NCI-H2029 (cell line): ENCODE data around the gene ITPKA.

Experiments used
- DNase-seq: peaks from one replicate; lab custom pipeline; 2025; lab: John Stamatoyannopoulos, UW

Gene ITPKA

DNA sequence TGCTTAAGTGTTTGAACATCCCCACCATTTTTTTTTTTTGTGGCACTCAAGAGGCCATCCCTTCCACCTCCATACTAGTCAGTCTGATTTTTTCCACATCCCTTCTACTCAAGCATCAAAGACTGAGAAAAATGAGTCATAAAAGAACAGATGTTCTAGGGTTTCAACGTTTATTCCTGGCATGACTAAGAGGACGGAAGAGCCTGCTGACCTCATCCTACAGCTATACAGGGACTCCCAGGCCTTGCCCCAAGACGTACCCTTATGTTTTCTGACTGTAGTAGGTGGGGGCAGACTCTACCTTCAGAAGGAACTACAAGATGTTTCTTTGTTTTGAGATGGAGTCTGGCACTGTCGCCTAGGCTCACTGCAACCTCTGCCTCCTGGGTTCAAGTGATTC, 3.3 kb upstream of the ITPKA start:
- peak; percentile 25 for DNase-seq

DNA sequence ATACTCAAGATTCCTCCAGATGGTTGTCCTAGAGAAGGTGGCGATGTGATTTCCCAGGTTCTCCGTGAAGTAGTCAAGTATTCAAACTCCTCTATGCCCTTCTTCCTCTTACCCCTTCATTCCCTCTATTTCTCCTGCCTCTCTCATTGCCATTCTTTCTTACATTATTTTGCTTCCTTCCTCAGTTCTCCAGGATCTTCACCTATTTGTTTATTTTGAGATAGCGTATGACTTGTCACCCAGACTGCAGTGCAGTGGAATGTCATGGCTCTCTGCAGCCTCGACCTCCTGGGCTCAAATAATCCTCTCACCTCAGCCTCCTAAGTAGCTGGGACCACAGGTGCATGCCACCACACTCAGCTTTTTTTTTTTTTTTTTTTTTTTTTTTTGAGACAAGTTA, 1.8 kb upstream of the ITPKA start:
- no peak for DNase-seq

DNA sequence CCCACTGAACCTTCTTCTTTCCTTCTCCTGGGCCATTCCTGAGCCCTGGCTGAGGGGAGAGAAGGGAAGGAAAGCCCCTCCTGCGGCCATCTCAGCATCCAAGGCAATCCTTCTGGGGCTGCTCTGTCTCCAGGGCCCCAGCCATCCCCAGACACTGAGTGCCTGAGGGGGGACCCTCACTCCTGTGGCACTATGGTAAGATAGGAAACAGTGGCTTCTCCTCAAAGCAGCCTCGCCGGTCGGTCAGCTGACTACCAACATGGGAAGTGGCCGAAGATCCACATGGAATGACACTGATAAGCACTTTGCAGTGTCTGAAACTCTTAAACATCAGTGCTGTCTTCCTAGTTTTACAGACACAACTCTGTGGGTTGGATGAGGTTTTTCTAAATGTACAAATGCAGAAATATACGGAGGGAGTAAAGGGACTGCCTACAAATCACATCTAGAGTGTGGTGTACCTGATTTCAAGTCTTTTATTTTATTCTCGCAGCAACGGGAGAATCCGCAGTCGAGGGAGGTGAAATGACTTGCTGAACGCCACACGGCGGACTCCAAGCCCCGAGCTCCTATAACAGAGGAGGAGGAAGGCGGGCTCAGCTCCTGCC, 973 bp upstream of the ITPKA start:
- no peak for DNase-seq

DNA sequence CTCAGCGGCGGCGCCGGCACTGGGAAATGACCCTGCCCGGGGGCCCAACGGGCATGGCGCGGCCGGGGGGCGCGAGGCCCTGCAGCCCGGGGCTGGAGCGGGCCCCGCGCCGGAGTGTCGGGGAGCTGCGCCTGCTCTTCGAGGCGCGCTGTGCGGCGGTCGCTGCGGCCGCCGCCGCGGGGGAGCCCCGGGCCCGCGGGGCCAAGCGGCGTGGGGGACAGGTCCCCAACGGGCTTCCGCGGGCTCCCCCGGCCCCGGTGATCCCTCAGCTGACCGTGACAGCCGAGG, 172 bp downstream of the ITPKA start:
- no peak for DNase-seq

DNA sequence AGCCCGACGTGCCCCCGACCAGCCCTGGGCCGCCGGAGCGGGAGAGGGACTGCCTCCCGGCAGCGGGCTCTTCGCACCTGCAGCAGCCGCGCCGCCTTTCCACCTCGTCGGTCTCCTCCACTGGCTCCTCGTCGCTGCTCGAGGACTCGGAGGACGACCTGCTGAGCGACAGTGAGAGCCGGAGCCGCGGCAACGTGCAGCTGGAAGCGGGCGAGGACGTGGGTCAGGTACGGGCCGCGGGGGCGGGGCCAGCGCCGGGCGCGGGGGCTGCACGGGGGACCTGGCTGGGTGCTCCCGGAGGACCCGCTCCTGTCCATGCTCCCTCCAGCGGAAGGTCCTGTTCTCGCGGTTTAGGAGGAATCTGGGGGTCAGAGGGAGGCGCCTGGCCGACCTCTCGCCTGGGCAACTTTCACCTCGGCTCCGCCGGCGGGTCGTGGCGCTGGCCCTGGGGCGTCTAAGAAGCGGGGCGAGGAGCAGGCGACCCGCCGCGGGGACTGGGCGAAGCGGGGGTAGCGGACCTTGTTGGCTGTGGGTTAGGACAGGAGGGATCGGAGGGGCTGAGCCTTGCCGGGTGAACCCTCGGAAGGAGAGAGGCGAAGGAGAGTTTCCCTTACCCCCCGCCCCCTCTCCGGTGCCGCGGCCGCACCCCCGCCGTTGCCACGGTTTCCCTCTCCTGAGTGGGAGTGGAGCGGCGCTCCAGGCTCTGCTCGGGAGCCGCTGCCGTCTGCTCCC, 682 bp downstream of the ITPKA start:
- no peak for DNase-seq

DNA sequence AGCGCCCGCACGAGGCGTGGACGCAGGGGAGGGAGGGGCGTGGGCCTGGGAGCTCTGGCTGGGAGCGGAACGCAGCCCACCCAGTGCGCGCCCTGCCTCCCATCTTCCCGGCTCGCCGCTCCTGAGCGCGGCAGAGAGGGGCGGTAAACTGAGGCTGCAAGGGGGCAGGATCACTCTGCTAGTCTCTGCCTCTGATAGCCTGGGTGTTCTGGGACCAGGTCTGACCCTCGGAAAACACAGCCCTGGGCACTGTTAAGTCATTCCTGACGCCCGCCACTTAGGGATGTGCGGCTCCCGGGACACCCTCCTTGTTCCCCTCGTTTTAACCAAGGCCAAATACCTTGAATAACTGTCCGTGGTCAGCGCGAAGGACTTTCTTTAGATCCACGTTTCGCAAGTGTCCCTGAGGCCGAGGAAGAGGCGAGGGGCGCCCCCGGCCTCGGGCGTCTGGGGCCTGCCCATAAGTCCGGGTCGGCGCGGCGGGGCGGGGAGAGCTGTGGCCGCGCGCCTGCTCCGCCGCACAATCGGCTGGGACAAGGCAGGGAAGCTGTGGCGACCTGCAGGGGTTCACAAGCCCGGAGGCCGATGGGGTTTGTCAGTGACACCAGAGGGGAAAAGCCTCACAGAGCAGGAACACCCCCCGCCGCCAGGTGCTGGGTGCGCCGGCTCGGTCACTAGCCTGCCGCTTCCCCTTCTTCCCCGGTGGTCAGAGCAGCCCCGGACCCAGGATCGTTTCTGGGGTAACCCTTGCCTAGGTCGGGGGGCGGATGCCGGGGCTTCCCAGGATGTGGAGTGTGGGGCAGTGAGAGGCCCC, 1.5 kb downstream of the ITPKA start:
- no peak for DNase-seq

DNA sequence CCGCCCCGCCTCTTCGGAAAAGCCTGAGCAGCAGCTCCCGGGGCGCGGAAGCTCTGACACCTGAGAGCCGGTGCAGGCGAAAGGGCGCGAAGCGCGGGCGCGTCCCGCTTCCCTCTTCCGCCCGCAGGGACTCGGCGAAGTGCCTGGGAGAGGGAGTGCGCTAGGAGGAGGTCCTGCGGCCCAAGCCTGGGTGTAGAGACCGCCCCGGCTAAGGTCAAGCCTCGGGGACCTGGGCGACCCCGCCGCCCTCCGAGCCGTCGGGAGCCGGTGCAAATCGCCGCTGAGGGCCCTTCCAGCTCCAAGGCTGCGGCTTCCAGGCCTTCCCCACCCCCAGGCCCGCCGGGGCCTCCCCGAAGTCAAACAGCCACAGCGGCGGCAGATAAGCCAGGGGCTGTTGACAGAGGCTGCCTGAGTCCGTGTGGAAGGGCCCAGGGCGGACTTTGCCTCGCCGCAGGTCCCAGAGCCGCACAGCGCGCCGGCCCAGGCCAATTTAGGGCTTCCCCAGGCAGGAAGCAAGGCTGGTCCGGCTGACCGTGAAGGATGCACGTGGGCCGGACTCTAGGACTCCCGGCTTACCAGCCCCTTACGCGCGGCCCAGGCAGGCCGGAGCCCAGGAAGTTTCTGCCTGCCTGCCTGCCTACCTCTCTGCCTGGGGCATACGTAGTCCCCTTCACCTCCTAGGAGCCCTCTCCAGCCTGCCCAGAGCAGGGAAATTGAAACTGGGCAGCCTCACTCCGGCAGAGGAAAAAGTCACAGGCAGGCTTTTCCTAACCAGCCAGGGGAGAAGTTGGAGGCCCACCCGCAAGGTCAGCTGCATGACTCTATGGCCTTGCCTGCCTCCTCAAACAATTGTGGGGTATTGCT, 2.3 kb downstream of the ITPKA start:
- DNase-seq: no peak

DNA sequence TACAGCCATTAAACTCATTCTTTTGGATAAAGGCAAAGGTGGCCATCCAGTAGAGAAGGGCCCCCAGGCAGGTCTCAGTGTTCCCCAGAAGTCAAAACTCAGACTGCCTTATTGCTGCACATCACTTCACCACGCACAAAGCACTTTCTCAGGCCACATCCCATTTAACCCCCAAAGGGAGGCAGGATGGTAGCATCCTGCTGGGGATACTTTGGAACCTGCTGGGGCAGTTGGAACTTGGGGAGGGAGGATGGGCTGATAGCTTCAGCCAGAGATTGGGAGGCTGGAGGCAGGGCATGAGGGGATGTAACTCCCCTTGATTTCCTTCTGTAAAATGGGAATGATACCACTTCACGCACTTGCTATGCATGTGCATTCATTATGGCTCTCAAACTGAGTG, 5.0 kb downstream of the ITPKA start:
- DNase-seq: no peak

DNA sequence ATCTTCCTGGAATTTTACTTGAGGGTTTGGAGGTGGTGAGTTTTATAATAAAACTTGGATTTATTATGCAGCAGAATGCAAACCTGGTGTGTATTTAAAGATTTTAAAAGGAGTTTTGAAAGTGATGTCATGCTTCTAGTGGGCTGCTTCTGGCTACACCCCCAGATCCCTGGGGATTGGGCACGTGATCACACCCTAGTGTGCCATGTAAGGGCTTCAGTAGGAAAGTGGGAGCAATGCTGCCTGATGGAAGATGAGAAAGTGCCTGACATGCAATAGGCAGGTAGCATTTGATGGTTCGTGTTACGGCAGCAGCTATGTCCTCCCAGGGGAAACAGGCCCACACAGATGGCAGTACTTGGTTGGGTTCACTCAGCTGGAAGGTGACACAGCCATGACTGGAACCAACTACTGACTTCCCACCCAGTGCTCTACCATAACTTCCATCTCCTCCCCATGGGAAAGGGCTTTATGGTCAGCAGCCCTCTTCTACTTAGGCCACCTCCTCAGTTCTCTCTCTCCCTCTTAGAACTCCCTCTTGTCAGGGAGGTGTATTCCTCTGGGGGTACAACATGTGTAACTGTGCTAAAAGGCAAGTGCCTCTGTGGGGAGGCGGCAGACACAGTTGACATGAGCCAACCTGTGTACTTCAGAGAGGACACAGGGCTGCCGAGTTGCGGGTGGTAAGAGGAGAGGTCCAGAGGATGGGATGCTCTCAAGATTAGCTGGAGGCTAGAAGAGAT, 5.6 kb downstream of the ITPKA start:
- DNase-seq: no peak

DNA sequence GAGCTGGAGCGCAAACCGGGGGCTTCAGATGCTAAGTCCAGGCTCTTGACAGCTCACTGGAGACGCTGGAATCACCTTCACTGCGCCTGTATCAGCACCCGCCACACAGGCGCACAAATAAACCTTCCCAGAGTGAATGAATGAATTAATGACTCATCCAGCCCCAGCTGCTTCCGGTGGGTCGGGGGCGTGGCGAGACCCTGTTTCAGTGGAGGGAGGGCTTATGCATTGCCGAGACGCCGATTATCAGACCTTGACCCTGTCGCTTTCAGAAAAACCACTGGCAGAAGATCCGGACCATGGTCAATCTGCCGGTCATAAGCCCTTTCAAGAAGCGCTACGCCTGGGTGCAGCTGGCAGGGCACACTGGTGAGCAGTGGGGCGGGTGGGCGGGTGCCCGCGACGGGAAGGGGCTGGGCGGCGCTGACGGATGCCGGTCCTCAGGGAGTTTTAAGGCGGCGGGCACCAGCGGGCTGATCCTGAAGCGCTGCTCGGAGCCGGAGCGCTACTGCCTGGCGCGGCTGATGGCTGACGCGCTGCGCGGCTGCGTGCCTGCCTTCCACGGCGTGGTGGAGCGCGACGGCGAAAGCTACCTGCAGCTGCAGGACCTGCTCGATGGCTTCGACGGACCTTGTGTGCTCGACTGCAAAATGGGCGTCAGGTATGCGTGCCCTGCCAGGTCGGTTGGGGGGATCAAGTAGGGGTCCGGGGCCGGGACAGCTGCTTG, 7.7 kb downstream of the ITPKA start:
- peak; percentile 7 for DNase-seq

DNA sequence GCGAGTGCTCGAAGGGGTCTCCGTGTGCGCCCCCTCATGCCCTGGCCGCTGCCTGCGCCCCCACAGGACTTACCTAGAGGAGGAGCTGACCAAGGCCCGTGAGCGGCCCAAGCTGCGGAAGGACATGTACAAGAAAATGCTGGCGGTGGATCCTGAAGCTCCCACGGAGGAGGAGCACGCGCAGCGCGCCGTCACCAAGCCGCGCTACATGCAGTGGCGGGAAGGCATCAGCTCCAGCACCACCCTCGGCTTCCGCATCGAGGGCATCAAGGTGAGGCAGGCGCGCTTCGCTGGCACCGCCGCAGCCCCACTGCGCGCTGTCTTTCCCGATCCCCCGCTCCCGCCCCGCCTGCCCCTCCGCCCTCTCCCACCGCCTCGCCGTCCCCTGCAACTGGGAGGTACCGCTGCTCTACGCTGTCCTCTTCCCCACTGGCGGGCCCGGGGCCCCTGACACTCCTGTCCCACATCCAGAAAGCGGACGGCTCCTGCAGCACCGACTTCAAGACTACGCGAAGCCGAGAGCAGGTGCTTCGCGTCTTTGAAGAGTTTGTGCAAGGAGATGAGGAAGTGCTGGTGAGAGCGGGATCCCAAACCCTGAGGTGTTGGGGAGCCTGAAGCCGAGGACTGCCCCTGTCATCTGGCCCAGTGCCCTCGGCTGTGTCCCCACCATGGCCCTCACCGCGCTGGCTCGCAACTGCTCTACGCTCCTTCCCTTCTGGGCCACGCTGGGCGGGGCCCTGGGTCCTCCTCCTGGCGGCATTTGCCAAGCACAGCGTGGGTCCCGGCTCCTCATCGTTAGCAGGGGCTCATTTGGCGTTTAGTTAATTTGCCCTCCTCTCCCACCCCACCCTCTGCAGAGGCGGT, 8.5 kb downstream of the ITPKA start:
- no peak for DNase-seq

DNA sequence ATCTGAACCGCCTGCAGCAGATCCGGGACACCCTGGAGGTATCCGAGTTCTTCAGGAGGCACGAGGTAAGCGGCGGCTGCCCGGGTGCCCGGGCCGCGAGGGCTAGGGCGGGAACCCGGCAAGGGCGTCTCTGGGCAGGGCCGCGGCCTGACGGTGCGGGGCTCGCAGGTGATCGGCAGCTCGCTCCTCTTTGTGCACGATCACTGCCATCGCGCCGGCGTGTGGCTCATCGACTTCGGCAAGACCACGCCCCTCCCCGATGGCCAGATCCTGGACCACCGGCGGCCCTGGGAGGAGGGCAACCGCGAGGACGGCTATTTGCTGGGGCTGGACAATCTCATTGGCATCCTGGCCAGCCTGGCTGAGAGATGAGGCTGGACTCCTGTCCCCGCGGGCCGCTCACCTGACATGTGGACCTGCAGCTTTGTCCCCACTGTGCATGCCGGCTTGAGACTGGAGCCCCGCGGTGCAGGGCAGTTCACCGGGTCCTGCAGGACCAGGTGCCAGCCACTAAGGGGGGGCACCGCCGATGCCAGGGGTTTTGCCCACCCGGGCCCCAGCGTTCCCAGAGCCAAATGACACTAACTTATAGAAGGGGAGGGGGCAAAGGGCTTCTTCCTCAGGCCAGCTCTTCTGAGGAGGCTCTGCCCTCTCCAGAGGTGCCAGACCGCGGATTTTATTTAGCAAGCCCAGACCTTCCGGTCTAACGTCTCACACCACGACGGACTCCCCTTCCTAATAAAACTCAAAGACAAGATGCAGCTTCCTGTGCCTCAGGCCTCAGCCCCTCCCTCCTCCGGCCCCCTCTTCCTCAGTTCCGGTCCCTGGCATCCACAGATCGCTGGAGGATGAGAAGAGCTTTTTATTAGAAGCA, 9.4 kb downstream of the ITPKA start:
- DNase-seq: no peak

DNA sequence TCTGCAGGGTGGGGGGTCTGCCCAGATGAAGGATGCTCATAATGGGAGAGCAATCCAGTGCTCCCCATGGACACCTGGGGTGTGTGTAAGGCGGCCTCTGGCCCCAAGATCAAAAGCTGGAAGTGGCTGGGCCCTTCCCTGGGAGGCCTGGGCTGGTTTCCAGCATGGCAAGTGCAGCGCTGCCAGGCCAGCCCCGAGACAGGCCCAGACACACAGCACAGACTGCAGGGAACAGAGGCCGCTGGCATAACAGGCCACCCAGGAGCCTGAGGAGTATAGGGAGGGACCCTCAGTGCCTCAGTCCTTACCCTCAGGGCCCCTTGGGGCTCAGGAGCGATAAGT, 10.0 kb downstream of the ITPKA start:
- no peak for DNase-seq

DNA sequence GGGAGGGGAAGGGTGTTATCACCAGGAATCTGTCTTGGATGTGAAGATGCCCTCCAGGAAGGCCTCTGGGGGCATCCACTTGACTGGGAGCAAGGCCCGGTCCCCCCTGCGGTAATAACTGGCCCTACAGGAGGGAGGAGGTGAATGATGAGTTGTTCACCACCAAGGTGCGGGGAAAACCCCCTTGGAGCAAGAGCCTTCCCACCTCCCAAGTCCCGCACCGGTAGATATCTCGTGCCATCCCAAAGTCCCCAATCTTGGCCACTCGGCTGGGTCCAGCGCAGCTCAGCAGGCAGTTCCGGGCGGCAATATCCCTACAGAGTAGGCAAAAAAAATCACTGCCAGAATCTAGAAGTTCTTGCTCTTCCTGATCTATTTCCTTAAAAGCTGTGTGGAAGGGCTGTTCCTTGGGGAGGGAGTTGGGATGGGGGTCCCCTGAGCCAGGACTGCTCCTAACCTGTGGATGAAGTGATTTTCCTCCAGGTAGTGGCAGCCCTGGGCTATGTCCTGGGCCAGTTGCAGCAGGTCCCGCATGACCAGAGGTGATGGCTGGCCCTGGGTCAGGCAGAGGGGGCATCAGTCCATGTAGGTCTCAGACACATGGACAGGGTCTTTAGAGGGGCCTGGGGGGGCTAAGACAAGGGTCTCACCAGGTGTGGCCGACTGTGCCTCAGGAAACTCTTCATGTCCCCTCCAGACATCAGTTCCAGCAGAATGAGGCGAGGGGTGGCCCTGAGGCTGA, 11.2 kb downstream of the ITPKA start:
- DNase-seq: no peak

DNA sequence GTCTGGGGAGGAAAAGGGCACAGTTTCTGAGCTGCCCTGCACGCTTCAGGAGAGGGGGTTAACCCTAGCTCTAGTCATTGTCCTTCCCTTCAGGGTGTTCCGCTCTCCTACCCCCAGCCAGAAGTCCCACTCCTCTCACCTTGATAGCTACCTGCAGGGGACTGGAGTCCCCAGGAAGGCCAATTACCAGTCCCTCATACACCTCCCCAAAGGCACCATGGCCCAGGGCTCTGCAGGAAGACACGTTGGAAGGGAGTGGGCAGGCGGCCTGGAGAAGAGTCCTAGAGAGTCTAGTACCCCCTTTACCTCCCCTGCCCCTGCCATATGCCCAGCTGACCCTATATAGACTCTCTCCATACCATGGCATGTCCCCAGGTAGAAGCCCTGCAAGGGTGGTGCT, 12.1 kb downstream of the ITPKA start:
- no peak for DNase-seq

DNA sequence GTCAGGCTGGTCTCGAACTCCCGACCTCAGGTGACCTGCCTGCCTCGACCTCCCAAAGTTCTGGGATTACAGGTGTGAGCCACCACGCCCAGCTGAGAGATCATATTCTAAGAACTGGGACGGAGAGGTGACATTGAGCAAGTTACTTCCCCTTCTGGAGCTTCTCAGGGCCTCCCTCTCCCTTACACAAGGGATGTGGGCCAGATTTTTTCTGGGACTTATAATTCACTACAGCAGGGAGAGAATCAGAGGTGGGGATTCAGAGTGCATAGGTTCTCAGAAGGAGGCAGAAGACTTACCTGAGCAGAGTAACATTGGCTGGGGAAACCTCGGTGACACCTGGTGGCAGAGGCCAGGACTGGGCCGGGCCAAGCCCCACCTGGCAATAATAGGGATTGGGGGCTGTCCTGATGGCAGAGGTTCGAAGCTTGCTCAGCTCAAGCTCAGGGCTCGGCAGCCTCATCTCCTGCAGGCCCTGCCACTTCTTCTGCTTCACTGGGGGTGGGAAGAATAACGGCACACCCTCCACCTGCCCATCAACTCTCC, 13.2 kb downstream of the ITPKA start:
- DNase-seq: no peak

DNA sequence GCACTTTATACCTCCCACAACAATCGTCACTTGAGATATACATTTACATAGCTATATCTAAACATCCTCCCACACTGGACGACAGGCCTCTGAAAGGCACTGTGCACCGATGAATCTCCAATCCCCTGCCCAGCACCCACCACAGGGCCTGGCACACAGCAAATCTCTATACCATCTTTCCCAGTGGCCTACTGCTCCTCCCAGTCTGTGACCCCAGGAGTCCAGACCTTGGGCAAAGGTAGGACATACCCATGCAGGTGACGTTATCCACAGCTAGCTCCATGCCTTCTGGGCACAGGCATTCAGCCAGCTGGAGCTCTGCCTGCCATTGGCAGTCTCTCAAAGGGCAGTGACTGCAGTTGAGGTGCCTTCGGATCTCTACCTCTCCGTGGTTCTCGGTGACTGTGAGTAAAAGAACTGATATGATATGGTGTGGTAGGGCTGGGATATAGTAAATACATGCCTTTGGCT, 14.2 kb downstream of the ITPKA start:
- peak; percentile 41 for DNase-seq

DNA sequence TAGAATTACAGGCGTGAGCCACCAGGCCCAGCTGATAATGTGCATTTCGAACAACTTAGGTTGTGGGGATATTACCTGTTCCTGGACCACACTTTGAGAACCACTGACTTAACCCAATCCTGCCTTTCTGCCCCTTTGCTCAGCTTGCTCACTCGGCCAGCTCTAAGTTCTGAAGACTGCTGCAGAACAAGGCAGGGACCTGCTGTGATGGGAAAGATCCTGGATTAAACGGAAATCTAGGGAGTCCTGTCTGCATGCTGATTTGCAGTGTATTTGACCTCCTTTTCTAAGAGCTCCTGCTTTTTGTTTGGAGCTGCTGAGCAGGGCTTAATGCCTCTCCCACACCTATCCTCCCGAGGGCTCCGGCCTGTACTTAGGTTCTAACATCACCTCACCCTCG, 17.1 kb downstream of the ITPKA start:
- no peak for DNase-seq
